Esophagus squamous epithelium (tissue), 4 donors: ENCODE results near the gene HAVCR2.

ENCODE experiments used
- POLR2A ChIP-seq, 4 donors: fragments of 450-650 bp; IDR thresholded peaks; one replicate each; pipeline ENCODE4 v1.6.1; 2017; ENCODE audit warnings: antibody characterized with exemption in 4 of 4, mild to moderate bottlenecking in 4 of 4, moderate library complexity in 3 of 4
- TF ChIP-seq, protein P1 (sequence below), 6 experiments: fragments of 450-650 bp in 4 of 6; fragments of 200-600 bp in 2 of 6; sonication (generic) in 2 of 6; IDR thresholded peaks; one replicate each; pipeline ENCODE4 v1.5.1; 2016 to 2019; ENCODE audit warnings: antibody characterized with exemption in 6 of 6, mild to moderate bottlenecking in 4 of 6, moderate library complexity in 4 of 6

DNA sequence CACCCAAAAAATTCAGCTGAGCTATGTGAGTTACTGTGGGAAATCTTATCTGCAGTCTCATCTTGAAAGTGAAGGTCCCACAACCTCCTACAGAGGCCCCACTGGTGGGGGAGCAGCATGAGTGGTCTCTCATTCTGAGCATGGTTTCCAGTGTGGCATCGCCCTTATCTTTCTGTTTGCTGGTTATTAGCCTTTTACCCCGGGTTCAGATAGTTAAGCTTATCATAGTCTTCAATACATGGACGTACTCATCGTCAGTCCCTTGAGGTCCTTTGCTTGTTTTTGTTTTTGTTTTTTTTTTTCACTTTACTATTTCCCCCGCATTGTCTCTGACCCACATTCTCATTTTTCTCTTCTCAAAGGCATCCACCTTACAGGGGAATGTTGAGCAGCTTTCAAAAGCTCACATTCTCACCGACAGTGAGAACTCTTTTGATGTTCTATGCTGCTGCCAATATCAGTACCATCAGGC is 7.7 kb upstream of the HAVCR2 start:
- TF ChIP-seq, protein P1, sequence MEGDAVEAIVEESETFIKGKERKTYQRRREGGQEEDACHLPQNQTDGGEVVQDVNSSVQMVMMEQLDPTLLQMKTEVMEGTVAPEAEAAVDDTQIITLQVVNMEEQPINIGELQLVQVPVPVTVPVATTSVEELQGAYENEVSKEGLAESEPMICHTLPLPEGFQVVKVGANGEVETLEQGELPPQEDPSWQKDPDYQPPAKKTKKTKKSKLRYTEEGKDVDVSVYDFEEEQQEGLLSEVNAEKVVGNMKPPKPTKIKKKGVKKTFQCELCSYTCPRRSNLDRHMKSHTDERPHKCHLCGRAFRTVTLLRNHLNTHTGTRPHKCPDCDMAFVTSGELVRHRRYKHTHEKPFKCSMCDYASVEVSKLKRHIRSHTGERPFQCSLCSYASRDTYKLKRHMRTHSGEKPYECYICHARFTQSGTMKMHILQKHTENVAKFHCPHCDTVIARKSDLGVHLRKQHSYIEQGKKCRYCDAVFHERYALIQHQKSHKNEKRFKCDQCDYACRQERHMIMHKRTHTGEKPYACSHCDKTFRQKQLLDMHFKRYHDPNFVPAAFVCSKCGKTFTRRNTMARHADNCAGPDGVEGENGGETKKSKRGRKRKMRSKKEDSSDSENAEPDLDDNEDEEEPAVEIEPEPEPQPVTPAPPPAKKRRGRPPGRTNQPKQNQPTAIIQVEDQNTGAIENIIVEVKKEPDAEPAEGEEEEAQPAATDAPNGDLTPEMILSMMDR (IDR thresholded peaks at IDR 0.05) = no peak
- TF ChIP-seq POLR2A (IDR thresholded peaks at IDR 0.05) = no peak
